HepG2 (cell line): ENCODE results near the gene ARPC1A. TPM values are rescaled to one million over a fixed set of nuclear protein-coding genes. Genes with fewer than 3 reads are reported as not detected.

Source experiments
- ATAC-seq: fragments of 200-7000 bp; cut with Tn5 transposase; 3 replicates; pipeline ENCODE4 v1.9.1; 2020; ENCODE audit warnings: mild to moderate bottlenecking, moderate library complexity
- BruUV-seq: library from RNA; stranded (reverse); fragments of 400-500 nt; replicated peaks from 2 replicates; lab custom pipeline; 2021; lab: Mats Ljungman, UMichigan
- CTCF ChIA-PET: fragments of 300-600 bp; formaldehyde crosslinking; extraction: SDS; loops from one replicate; lab custom pipeline; 2021; ENCODE audit warnings: low total read pairs, inconsistent platforms, low intra/inter-chr PET ratio; lab: Yijun Ruan, JAX
- POLR2A ChIA-PET: fragments of 350-600 bp; sonication (Branson Sonifier 250); formaldehyde crosslinking; loops from one replicate; lab custom pipeline; 2020; ENCODE audit warnings: antibody characterized with exemption, inconsistent platforms; lab: Yijun Ruan, JAX
- DNase-seq: peaks from one replicate; pipeline ENCODE4 v3.0.0-alpha.2; 2015; ENCODE audit warnings: low spot score
- FAIRE-seq: peaks from 3 replicates; lab custom pipeline; 2011; peaks lifted over from hg19 to GRCh38; lab: Jason Lieb, UNC
- H2AFZ ChIP-seq: one replicate; pipeline ENCODE4 v1.6.1; 2011; ENCODE audit warnings: low read length, inconsistent platforms
- H3K27ac ChIP-seq: fragments of 300-600 bp; 3 replicates; pipeline ENCODE4 v1.8.0; 2011; ENCODE audit warnings: mixed run types, mild to moderate bottlenecking, mixed read lengths, low read length, inconsistent platforms; ENCODE audit not compliant: insufficient read depth; ENCODE audit errors: extremely low read length
- H3K27me3 ChIP-seq, 2 experiments: fragments of 200-600 bp in 1 of 2; 2 replicates in 1 of 2; 3 replicates in 1 of 2; pipeline versions ENCODE4 v1.6.0 to v1.8.0; 2011; ENCODE audit warnings: low read length in 2 of 2, mild to moderate bottlenecking in 2 of 2, moderate library complexity in 2 of 2, inconsistent platforms in 1 of 2; ENCODE audit not compliant: insufficient read depth in 2 of 2, control insufficient read depth in 1 of 2
- H3K36me3 ChIP-seq, 2 experiments: fragments of 200-600 bp in 1 of 2; replicated peaks in 1 of 2; 2 replicates in 1 of 2; 3 replicates in 1 of 2; pipeline versions ENCODE4 v1.5.1 to v1.8.0; 2011; ENCODE audit warnings: low read length in 2 of 2, inconsistent platforms in 1 of 2; ENCODE audit not compliant: insufficient read depth in 2 of 2, control insufficient read depth in 1 of 2
- H3K4me1 ChIP-seq: 2 replicates; pipeline ENCODE4 v1.5.1; 2012; ENCODE audit warnings: low read length, inconsistent platforms; ENCODE audit not compliant: insufficient read depth
- H3K4me2 ChIP-seq: 2 replicates; pipeline ENCODE4 v1.6.0; 2011; ENCODE audit warnings: low read depth, low read length, inconsistent platforms
- H3K4me3 ChIP-seq, 3 experiments: fragments of 200-600 bp in 1 of 3; sonication (generic), shearing (Covaris generic) in 1 of 3; replicated peaks in 1 of 3; 2 replicates each; pipeline ENCODE4 v1.5.1; 2011 to 2016; ENCODE audit warnings: low read length in 3 of 3, inconsistent platforms in 2 of 3, low read depth in 2 of 3, mild to moderate bottlenecking in 2 of 3, control low read depth in 1 of 3, mixed read lengths in 1 of 3; ENCODE audit not compliant: insufficient read depth in 1 of 3
- H3K79me2 ChIP-seq: one replicate; pipeline ENCODE4 v1.6.1; 2011; ENCODE audit warnings: low read length, inconsistent platforms; ENCODE audit not compliant: insufficient read depth
- H3K9ac ChIP-seq: 2 replicates; pipeline ENCODE4 v1.6.0; 2011; ENCODE audit warnings: mild to moderate bottlenecking, low read depth, low read length, inconsistent platforms; ENCODE audit not compliant: insufficient read depth
- H3K9me3 ChIP-seq: 2 replicates; pipeline ENCODE4 v1.5.1; 2012; ENCODE audit warnings: mild to moderate bottlenecking, low read length
- H4K20me1 ChIP-seq: 2 replicates; pipeline ENCODE4 v1.6.0; 2011; ENCODE audit warnings: inconsistent platforms, mild to moderate bottlenecking, low read length, moderate library complexity; ENCODE audit not compliant: insufficient read depth
- DMAP1 ChIP-seq: IDR thresholded peaks from 2 replicates; pipeline ENCODE4 v1.6.1; 2016
- DRAP1 ChIP-seq: IDR thresholded peaks from 2 replicates; pipeline ENCODE4 v1.6.1; 2016; ENCODE audit warnings: missing genetic modification reagents, missing compliant biosample characterization
- FOXP4 ChIP-seq: sonication (generic); formaldehyde crosslinking; IDR thresholded peaks from 2 replicates; pipeline ENCODE4 v1.4.0; 2020; ENCODE audit warnings: missing genetic modification reagents
- NCOA1 ChIP-seq: sonication (generic); formaldehyde crosslinking; IDR thresholded peaks from 2 replicates; pipeline ENCODE4 v1.9.0; 2021; ENCODE audit warnings: missing genetic modification reagents
- NFIC ChIP-seq: IDR thresholded peaks from 2 replicates; pipeline ENCODE4 v1.6.1; 2012; ENCODE audit warnings: mild to moderate bottlenecking, low read length, inconsistent platforms
- RXRB ChIP-seq: IDR thresholded peaks from 2 replicates; pipeline ENCODE4 v1.6.1; 2016; ENCODE audit warnings: borderline replicate concordance, missing genetic modification reagents, missing compliant biosample characterization
- XBP1 ChIP-seq: sonication (generic); formaldehyde crosslinking; IDR thresholded peaks from 2 replicates; pipeline ENCODE4 v1.5.0; 2020; ENCODE audit warnings: missing genetic modification reagents
- ZNF142 ChIP-seq: sonication (generic); formaldehyde crosslinking; IDR thresholded peaks from 2 replicates; pipeline ENCODE4 v1.4.0; 2020; ENCODE audit warnings: missing genetic modification reagents
- ZNF263 ChIP-seq: sonication (generic); formaldehyde crosslinking; IDR thresholded peaks from 2 replicates; pipeline ENCODE4 v1.4.0; 2020; ENCODE audit warnings: missing genetic modification reagents
- ZNF367 ChIP-seq: sonication (generic); formaldehyde crosslinking; IDR thresholded peaks from 2 replicates; pipeline ENCODE4 v1.4.0; 2020; ENCODE audit warnings: missing genetic modification reagents, borderline replicate concordance
- ZNF530 ChIP-seq: sonication (generic); formaldehyde crosslinking; IDR thresholded peaks from 2 replicates; pipeline ENCODE4 v1.5.0; 2020; ENCODE audit warnings: low read depth, mild to moderate bottlenecking, missing genetic modification reagents
- ZNF800 ChIP-seq: sonication (generic); formaldehyde crosslinking; IDR thresholded peaks from 2 replicates; pipeline ENCODE4 v1.4.0; 2020; ENCODE audit warnings: missing genetic modification reagents
- WGBS: methylation state at CpG from one replicate; pipeline ENCODE4 v1.1.6; 2017; ENCODE audit warnings: low lambda C conversion rate; 5-methylcytosine and 5-hydroxymethylcytosine counted together
- in situ Hi-C: cut with HindIII; loops from 2 replicates; pipeline ENCODE4 v1.10.0; 2017; ENCODE audit warnings: low pct_unique_long_range_greater_than_20kb; ENCODE audit not compliant: extremely low pct_ligation_motif_present
- intact Hi-C: fragments of 100-400 bp; cut with micrococcal nuclease; formaldehyde crosslinking; loops from one replicate; pipeline ENCODE4 v1.10.0; 2022; ENCODE audit not compliant: unreplicated experiment
- polyA plus RNA-seq, 8 experiments: library from polyadenylated mRNA; depleted of rRNA in 3 of 8; stranded (reverse) in 7 of 8; unstranded in 1 of 8; fragments of >200 nt; fragmentation: Illumina TruSeq in 4 of 8; extraction: Trizol in 4 of 8; gene quantifications; 2 replicates each; pipeline versions ENCODE4 v1.2.1 to v1.2.3, GENCODE V29; 2011 to 2016; ENCODE audit warnings: low read depth in 4 of 8, missing spikeins in 1 of 8, mixed read lengths in 1 of 8; ENCODE audit not compliant: insufficient read depth in 1 of 8
- total RNA-seq, 5 experiments: library from RNA; depleted of rRNA; stranded (reverse); fragments of >200 nt; fragmentation: Illumina TruSeq; extraction: Trizol; gene quantifications; 2 replicates each; pipeline ENCODE4 v1.2.3, GENCODE V29; 2016; ENCODE audit warnings: low read depth in 1 of 5

Gene ARPC1A
- total and polyA plus RNA-seq, 2 of the 13 experiments (the other 11 are each of a cell fraction or from before 2014, with no cell fraction given), result 44.3 to 88.5 TPM

GRCh38 chr7:99311702-99312101 is 14.0 kb upstream of the ARPC1A start:
- no peak overlapping the region for H2AFZ ChIP-seq
- no peak overlapping the region for H3K9ac ChIP-seq
- no peak overlapping the region for H3K4me3 ChIP-seq
- no peak overlapping the region for H3K4me2 ChIP-seq
- in situ Hi-C loops (loop anchor here (5.0 kb wide), 1 partner anchor 269 kb away; no protein-coding TSS in a partner anchor), intact Hi-C loops (loop anchor here (5.0 kb wide), 1 partner anchor 169 kb away; the partner anchor contains the start of gene SMURF1)
- ChIA-PET CTCF (interaction anchor here (1.2 kb wide), 1 partner anchor 275 kb away, joined by 3 read pairs; no protein-coding TSS in a partner anchor), POLR2A (no interaction called here)
- no peaks in the 10 kb centered on the region for H4K20me1 ChIP-seq
- H3K27me3 ChIP-seq, result no peaks in the 10 kb centered on the region
- no TSS peak for BruUV-seq
- H3K27ac ChIP-seq, result no peak overlapping the region
- no peak for ATAC-seq
- WGBS, result 77% methylated on average over 9 of the region's 9 CpGs
- DNase-seq, result no peak
- H3K36me3 ChIP-seq, result no peaks in the 10 kb centered on the region
- no peaks in the 10 kb centered on the region; the same call in 1 of the 2 replicates for H3K9me3 ChIP-seq
- H3K79me2 ChIP-seq, result no peaks in the 10 kb centered on the region
- H3K4me1 ChIP-seq, result peaks cover 13% of the 10 kb centered on the region
- FAIRE-seq, result no peak
- TF ChIP-seq NCOA1 (CRISPR knock-in tag) (no peak), DRAP1 (no peak), ZNF367 (CRISPR knock-in tag) (no peak), FOXP4 (CRISPR knock-in tag) (no peak), ZNF263 (CRISPR knock-in tag) (no peak), ZNF800 (CRISPR knock-in tag) (no peak), DMAP1 (CRISPR knock-in tag) (no peak), XBP1 (no peak), RXRB (CRISPR knock-in tag) (no peak), NFIC (no peak), ZNF530 (CRISPR knock-in tag) (no peak), ZNF142 (CRISPR knock-in tag) (no peak)
